HG03280 (cell line): Measurements from ENCODE around the gene SEMA3G.

Experiments
- ATAC-seq: cut with Tn5 transposase; IDR thresholded peaks from one replicate; pipeline ENCODE4 v1.9.1; 2021; ENCODE audit warnings: mild to moderate bottlenecking, moderate library complexity; ENCODE audit not compliant: unreplicated experiment

Gene SEMA3G

GRCh38 chr3:52444860-52445793, at the start of gene SEMA3G:
SEMA3G (minus strand) TSS chr3:52445103; CDS start chr3:52445027, 76 bp downstream.
- ATAC-seq: peak; percentile 90

DNA sequence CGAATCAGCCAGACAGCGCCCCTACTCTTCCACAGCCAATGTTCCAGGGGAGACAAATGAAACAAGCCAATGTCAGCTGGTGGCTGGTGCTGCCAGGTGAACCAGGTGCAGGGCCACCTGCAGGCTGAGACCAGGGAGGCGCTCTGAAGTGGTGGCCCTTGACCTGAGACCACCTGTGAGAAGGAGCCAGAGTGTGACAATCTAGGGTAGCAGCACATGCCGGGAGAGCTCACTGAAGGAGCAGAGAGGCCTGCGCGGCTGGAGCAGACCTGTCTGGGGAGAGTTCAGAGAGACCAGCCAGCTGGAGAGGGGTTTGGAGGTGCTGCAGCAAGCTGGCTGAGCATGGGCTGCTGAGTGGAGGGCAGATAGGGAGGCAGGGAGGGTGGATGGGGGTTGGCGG, 49.5 kb upstream of the SEMA3G start:
- ATAC-seq: no peak

GRCh38 chr3:52493232-52494017, 48.5 kb upstream of the SEMA3G start:
- no peak for ATAC-seq

DNA sequence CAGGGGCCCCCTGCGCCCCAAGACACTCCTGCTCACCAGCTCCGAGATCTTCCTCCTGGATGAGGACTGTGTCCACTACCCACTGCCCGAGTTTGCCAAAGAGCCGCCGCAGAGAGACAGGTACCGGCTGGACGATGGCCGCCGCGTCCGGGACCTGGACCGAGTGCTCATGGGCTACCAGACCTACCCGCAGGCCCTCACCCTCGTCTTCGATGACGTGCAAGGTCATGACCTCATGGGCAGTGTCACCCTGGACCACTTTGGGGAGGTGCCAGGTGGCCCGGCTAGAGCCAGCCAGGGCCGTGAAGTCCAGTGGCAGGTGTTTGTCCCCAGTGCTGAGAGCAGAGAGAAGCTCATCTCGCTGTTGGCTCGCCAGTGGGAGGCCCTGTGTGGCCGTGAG, 47.2 kb upstream of the SEMA3G start:
- no peak for ATAC-seq

GRCh38 chr3:52490939-52491526, 46.1 kb upstream of the SEMA3G start:
- no peak for ATAC-seq

DNA sequence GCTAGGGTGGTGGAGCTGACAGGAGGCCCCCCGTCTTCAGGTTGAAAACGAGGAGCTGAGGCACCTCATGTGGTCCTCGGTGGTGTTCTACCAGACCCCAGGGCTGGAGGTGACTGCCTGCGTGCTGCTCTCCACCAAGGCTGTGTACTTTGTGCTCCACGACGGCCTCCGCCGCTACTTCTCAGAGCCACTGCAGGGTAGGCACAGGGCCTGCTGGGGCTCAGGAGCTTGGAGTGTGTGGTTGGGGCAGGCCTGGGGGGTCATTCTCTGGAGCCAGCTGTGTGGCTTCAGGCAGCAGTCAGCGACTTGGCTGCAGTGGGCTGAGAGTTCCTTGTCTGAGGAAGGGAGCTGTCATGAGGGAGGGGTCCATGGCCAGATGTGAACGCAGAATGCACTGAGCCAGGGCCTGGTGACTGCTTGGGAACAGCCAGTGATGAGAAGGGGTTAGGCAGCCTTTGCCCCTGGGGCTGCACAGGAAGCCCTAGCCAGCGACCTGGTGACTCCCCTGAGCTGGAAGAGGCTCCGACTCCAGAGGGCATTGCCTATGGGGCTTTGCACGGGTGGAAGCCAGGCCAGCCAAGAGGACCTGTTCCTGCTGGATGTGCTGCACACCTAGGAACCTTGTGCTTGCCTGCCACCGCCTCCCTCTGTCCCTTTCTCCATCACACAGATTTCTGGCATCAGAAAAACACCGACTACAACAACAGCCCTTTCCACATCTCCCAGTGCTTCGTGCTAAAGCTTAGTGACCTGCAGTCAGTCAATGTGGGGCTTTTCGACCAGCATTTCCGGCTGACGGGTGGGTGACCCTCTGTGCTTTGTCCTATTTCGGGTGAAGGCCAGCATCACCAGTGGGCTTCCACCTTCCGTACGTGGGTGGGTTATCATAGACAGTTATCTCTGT, 45.4 kb upstream of the SEMA3G start:
- no peak for ATAC-seq

- no peak for ATAC-seq
Measured at GRCh38 chr3:52489453-52489852, 44.5 kb upstream of the SEMA3G start.

GRCh38 chr3:52488746-52489145, 43.8 kb upstream of the SEMA3G start:
- no peak for ATAC-seq

- no peak for ATAC-seq
Measured at GRCh38 chr3:52487788-52488691, 43.1 kb upstream of the SEMA3G start.

DNA sequence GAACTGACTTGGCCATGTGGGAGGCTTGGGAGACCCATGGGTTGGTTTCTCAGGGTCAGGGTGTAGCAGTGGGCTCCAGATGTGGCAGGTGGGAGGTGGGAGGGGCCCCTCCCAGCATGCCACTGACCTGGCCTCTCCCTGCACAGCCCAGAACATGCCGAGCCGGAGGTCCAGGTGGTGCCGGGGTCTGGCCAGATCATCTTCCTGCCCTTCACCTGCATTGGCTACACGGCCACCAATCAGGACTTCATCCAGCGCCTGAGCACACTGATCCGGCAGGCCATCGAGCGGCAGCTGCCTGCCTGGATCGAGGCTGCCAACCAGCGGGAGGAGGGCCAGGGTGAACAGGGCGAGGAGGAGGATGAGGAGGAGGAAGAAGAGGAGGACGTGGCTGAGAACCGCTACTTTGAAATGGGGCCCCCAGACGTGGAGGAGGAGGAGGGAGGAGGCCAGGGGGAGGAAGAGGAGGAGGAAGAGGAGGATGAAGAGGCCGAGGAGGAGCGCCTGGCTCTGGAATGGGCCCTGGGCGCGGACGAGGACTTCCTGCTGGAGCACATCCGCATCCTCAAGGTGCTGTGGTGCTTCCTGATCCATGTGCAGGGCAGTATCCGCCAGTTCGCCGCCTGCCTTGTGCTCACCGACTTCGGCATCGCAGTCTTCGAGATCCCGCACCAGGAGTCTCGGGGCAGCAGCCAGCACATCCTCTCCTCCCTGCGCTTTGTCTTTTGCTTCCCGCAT, 42.3 kb upstream of the SEMA3G start:
- no peak for ATAC-seq

DNA sequence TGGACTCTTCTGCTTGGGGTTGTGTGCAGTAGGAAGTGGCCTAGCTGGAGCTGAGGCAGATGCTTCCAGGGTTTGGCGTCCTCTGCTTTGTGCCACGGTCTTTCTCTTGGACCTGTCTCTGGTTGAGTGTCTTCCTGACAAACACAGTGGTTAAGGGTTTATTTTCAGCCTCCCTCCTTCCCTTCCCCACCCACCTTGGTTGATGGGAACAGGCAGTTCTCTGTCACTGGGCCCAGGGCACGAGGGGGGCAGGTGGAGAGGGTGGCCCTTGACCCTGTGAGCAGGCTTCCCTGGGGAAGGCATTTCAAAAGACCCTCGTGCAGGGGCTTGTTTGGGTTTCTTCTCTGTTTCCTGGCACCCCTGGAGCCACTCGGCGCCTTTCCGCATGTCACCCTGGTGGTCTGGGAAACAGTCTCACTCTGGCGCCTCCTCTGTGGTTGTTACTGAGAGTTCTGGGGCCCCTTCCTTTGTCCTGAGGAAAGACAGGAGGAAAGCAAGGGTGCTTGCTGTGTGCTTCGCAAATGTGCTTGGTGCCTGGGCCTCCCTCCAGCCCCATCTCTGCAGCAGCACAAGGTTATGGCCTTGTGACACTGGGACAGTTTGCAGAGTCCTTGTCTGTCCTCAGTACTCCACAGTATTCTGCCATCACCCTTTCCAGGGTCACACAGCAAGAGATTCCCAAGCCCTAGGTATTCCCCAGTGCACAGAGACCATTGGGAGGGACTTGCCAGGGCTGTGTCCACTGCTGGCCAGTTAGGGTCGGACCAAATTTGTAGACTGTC, 40.0 kb upstream of the SEMA3G start:
- no peak for ATAC-seq

- no peak for ATAC-seq
Measured at GRCh38 chr3:52483577-52484381, 38.9 kb upstream of the SEMA3G start.

DNA sequence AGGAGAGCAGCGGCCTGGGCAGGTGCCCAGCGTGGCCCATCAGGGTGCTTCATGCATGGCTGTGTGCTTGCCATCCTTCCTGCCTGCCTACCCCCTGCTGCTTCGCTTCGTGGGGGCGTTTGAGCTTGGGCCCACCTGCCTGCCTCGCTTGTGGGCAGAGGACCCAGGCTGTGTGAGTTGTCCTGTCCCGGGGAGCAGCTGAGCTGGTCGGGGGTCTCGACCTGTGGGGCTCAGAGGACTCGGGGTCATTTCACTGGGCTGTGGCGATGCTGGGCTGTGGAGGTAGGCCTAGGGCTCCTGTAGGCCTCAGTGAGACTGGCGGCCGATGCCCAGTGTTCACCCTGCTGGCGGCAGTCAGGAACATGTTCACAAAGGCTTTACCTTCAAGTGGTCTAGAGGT, 38.2 kb upstream of the SEMA3G start:
- no peak for ATAC-seq

DNA sequence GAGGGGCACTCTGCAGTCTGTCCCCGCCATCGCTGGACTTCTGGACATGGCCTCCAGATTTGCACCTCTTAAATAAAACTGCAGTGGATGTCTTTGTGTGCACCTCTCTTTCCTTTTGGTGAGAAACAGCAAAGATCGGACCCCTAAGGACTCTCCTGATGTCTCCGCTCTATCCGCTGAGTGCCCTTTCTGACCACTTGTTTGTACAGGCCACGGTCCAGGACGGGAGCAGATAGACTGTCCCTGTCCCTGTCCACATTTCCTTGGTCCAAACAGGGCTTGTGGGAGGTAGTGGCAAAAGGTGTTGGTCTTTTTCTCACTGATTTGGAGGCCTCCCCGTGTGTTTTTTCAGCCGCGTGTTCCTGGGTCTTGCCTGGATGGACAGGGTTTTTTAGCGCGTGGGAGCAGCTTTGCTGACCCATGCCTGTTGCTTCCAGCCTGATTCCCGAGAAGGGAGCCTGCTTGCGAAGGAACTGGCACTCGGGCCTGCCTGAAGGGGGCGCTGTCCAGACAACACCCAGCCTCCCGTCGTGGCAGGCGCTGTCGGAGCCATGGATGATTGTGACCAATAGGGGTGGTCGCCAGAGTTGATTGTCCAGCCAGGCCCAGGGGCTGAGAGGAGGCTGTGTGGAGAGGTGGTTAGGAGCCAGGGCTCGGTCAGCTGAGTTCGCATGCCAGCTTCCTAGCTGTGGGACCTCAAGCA, 37.1 kb upstream of the SEMA3G start:
- no peak for ATAC-seq

GRCh38 chr3:52480768-52481715, 36.1 kb upstream of the SEMA3G start:
- ATAC-seq: no peak
